Prostate gland (tissue), 2 donors: ENCODE results near the gene ADD2. TPM values are rescaled to one million over a fixed set of nuclear protein-coding genes. Genes with fewer than 3 reads are reported as not detected.

ENCODE experiments used
- DNase-seq: peaks from one replicate; pipeline ENCODE4 v3.0.0-alpha.2; 2019; ENCODE audit warnings: low spot score
- H3K27ac ChIP-seq, 2 donors: fragments of 200-600 bp; sonication (generic); 2 replicates each; pipeline ENCODE4 v1.5.1; 2017 to 2019
- H3K27me3 ChIP-seq: fragments of 200-600 bp; sonication (generic); replicated peaks from 2 replicates; pipeline ENCODE4 v1.5.1; 2019; ENCODE audit not compliant: insufficient read depth
- H3K36me3 ChIP-seq, 2 donors: fragments of 200-600 bp; sonication (generic); 1 replicate in 1 of 2; 2 replicates in 1 of 2; pipeline versions ENCODE4 v1.5.1 to v1.8.1; 2017 to 2019
- H3K4me1 ChIP-seq: fragments of 200-600 bp; sonication (generic); replicated peaks from 2 replicates; pipeline ENCODE4 v1.5.1; 2019
- H3K4me3 ChIP-seq, 2 donors: fragments of 200-600 bp; sonication (generic); 2 replicates each; pipeline ENCODE4 v1.5.1; 2017 to 2019
- H3K9me3 ChIP-seq: fragments of 200-600 bp; sonication (generic); 2 replicates; pipeline ENCODE4 v1.5.1; 2017
- POLR2A ChIP-seq: fragments of 450-650 bp; IDR thresholded peaks from one replicate; pipeline ENCODE4 v1.6.1; 2016; ENCODE audit warnings: antibody characterized with exemption, mild to moderate bottlenecking
- POLR2AphosphoS5 ChIP-seq: sonication (generic); formaldehyde crosslinking; IDR thresholded peaks from one replicate; pipeline ENCODE4 v1.6.1; 2017; ENCODE audit warnings: antibody characterized with exemption
- WGBS: methylation state at CpG from one replicate; pipeline ENCODE4 v1.1.5; 2018; 5-methylcytosine and 5-hydroxymethylcytosine counted together
- intact Hi-C: fragments of 100-400 bp; cut with DNase I; formaldehyde crosslinking; loops from one replicate; pipeline ENCODE4 v1.14.2; 2022
- total RNA-seq, 2 donors: library from RNA; depleted of rRNA; stranded (reverse); fragments of >200 nt; gene quantifications; one replicate each; pipeline ENCODE4 v1.1.0, GENCODE V29; 2016
- TF ChIP-seq, protein P1 (sequence below), 4 experiments: fragments of 200-600 bp in 2 of 4; fragments of 450-650 bp in 2 of 4; sonication (generic) in 2 of 4; IDR thresholded peaks; 1 replicate in 3 of 4; 2 replicates in 1 of 4; pipeline ENCODE4 v1.5.1; 2016 to 2019; ENCODE audit warnings: antibody characterized with exemption in 4 of 4, mild to moderate bottlenecking in 2 of 4, moderate library complexity in 2 of 4

The ADD2 gene
- total RNA-seq, 2 donors from 2014 or later, result 0.32 to 3.1 TPM

DNA sequence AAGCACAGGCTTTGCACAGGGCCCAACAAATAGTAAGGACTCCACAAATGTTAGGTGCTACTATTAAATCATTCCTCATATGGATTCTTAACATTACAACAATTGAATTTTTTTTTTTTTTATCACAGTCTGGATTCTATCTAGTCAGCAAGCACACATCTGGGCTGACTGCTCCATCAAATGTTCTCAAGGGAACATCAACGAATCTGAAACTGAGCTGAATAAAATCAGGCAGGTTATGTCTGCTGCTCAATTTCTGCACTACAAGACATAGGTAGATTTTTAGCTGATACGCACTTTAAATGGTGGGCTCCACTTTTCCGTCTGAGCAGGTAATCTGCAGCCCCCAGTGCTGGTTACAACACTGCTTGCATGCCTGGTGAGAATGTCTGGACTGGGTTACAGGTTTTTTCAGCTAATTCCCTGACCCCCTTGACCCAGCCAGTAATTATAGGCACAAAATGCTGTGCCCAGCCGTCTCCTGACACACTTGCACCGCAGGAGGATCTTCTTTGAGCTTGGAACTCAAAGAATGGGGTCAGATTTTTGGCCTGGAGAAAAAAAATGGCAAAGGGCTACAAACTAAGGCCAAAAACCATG, 44.6 kb downstream of the ADD2 start:
- H3K27ac ChIP-seq, result no peak overlapping the region

DNA sequence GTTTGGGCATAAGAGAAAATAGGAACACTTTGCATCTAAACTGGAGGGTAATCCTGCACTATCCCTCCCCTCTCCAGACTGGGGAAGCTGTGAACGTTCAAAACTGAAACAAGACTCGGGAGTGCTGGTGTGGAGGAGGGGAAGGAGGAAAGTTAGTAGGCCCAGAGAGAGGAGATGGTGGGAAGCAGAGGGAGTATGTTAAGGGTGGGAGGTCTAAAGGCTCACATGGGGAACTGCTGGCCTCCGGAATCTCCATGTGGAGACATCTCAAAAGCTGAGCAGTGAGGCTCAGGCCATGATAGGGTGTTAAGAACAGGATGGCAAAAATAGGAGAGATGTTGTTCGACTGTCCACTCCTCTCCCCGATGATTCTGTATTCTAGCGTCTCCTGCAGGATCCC, 47.9 kb downstream of the ADD2 start:
- H3K27me3 ChIP-seq, result no peaks in the 10 kb centered on the region
- intact Hi-C loops, result no loop called here
- DNase-seq, result no peak
- H3K27ac ChIP-seq, result no peak overlapping the region
- TF ChIP-seq POLR2A, result no peak
- TF ChIP-seq, protein P1, sequence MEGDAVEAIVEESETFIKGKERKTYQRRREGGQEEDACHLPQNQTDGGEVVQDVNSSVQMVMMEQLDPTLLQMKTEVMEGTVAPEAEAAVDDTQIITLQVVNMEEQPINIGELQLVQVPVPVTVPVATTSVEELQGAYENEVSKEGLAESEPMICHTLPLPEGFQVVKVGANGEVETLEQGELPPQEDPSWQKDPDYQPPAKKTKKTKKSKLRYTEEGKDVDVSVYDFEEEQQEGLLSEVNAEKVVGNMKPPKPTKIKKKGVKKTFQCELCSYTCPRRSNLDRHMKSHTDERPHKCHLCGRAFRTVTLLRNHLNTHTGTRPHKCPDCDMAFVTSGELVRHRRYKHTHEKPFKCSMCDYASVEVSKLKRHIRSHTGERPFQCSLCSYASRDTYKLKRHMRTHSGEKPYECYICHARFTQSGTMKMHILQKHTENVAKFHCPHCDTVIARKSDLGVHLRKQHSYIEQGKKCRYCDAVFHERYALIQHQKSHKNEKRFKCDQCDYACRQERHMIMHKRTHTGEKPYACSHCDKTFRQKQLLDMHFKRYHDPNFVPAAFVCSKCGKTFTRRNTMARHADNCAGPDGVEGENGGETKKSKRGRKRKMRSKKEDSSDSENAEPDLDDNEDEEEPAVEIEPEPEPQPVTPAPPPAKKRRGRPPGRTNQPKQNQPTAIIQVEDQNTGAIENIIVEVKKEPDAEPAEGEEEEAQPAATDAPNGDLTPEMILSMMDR (IDR thresholded peaks at IDR 0.05), result no peak
- TF ChIP-seq POLR2AphosphoS5, result no peak
- no peaks in the 10 kb centered on the region for H3K4me1 ChIP-seq
- H3K9me3 ChIP-seq, result no peaks in the 10 kb centered on the region
- H3K36me3 ChIP-seq, result no peaks in the 10 kb centered on the region
- WGBS, result 79% methylated on average over 6 of the region's 6 CpGs
- H3K4me3 ChIP-seq, result no peak overlapping the region

More for the DNA sequence above, 44.6 kb downstream of the ADD2 start:
- Histone ChIP-seq H3K27me3 (no peaks in the 10 kb centered on the region), H3K4me3 (no peak overlapping the region), H3K36me3 (no peaks in the 10 kb centered on the region), H3K4me1 (no peaks in the 10 kb centered on the region), H3K9me3 (no peaks in the 10 kb centered on the region)
- no peak for DNase-seq
- 83% methylated on average over 5 of the region's 5 CpGs for WGBS
- intact Hi-C loops, result no loop called here
- TF ChIP-seq POLR2AphosphoS5 (no peak), POLR2A (no peak)
- TF ChIP-seq, protein P1 (IDR thresholded peaks at IDR 0.05), result no peak

DNA sequence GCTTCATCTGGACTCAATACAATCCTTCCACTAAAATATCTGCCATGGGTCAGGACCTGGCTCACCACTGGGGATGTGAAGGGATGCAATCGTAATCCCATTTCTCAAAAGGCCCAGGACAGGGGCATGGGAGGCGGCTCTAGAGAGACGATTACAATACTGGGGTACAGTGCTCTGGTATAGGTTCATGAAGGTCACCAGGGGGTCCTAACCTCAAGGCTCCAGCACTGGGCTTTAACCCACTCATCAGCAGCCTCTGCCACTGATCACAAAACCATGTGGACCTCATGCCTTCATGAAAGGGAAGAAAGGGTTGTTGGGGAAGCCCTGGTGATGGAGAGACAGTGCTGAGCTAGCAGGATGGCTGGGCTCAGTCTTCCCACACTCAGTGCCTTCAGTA, 48.8 kb downstream of the ADD2 start:
- H3K36me3 ChIP-seq, result no peaks in the 10 kb centered on the region
- WGBS, result 76% methylated on average over 3 of the region's 3 CpGs
- H3K27me3 ChIP-seq, result no peaks in the 10 kb centered on the region
- no peak overlapping the region for H3K27ac ChIP-seq
- H3K4me1 ChIP-seq, result no peaks in the 10 kb centered on the region
- DNase-seq, result no peak
- H3K9me3 ChIP-seq, result no peaks in the 10 kb centered on the region
- intact Hi-C loops, result no loop called here
- H3K4me3 ChIP-seq, result no peak overlapping the region
- TF ChIP-seq POLR2A, result no peak

DNA sequence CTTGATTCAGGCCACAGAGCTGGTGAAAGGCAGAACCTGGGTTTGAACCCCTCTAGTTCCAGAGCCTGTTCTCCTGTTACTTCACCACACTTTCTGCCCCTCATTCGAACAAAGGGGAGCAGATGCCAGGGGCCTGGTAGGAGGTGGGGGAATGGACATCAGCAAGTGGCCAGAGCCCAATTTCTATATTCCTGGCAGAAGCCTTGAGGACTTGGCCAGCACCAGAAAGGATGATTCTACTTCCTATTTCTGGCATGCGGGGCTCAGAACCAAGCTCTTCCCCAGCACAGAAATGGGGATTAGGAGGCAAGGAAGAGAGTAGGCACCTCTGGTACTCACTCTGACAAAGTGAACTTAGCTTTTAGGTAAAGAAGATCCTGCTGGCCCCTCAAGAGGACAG, 49.3 kb downstream of the ADD2 start:
- Histone ChIP-seq H3K27me3 (no peaks in the 10 kb centered on the region), H3K27ac (no peak overlapping the region), H3K4me1 (no peaks in the 10 kb centered on the region), H3K9me3 (no peaks in the 10 kb centered on the region), H3K4me3 (no peak overlapping the region), H3K36me3 (no peaks in the 10 kb centered on the region)
- DNase-seq, result no peak
- TF ChIP-seq POLR2A (no peak), POLR2AphosphoS5 (no peak)
- TF ChIP-seq, protein P1 (IDR thresholded peaks at IDR 0.05), result no peak
- 88% methylated on average over 2 of the region's 2 CpGs for WGBS
- intact Hi-C loops, result no loop called here

DNA sequence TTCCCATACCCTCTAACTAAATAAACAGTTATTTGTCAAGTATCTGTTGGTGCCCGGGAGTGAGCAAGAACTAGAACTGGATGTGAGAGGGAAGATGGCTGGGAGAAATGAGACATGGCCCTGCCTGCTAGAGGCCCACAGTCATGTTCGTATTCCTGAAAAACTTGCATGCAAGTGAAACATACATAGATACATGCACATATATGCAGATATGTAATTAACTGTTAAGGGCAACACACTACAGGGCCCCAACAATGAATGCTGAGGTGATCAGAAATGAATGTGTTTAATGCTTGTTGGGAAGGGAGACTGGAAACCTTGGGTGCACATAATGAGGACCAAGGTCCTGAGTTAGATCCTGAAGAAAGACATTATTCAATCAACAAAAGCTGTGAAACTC, 49.8 kb downstream of the ADD2 start:
- no peaks in the 10 kb centered on the region for H3K36me3 ChIP-seq
- intact Hi-C loops, result no loop called here
- no peaks in the 10 kb centered on the region for H3K27me3 ChIP-seq
- DNase-seq, result no peak
- no peaks in the 10 kb centered on the region for H3K9me3 ChIP-seq
- H3K27ac ChIP-seq, result no peak overlapping the region
- no peak for TF ChIP-seq POLR2A
- TF ChIP-seq, protein P1 (IDR thresholded peaks at IDR 0.05), result no peak
- no peak for TF ChIP-seq POLR2AphosphoS5
- no peak overlapping the region for H3K4me3 ChIP-seq
- WGBS, result 73% methylated on average over 2 of the region's 2 CpGs
- no peaks in the 10 kb centered on the region for H3K4me1 ChIP-seq
